Measurements from ENCODE around the gene RMND5B.
A peak's percentile ranks its signal among the peaks of the same experiment; 100 is the strongest.
"Not testable (repeated sequence)": the region's sequence is repeated elsewhere in the genome, so short reads cannot be mapped to it uniquely, and the experiment has no call there.

RMND5B gene, protein sequence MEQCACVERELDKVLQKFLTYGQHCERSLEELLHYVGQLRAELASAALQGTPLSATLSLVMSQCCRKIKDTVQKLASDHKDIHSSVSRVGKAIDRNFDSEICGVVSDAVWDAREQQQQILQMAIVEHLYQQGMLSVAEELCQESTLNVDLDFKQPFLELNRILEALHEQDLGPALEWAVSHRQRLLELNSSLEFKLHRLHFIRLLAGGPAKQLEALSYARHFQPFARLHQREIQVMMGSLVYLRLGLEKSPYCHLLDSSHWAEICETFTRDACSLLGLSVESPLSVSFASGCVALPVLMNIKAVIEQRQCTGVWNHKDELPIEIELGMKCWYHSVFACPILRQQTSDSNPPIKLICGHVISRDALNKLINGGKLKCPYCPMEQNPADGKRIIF

DNA sequence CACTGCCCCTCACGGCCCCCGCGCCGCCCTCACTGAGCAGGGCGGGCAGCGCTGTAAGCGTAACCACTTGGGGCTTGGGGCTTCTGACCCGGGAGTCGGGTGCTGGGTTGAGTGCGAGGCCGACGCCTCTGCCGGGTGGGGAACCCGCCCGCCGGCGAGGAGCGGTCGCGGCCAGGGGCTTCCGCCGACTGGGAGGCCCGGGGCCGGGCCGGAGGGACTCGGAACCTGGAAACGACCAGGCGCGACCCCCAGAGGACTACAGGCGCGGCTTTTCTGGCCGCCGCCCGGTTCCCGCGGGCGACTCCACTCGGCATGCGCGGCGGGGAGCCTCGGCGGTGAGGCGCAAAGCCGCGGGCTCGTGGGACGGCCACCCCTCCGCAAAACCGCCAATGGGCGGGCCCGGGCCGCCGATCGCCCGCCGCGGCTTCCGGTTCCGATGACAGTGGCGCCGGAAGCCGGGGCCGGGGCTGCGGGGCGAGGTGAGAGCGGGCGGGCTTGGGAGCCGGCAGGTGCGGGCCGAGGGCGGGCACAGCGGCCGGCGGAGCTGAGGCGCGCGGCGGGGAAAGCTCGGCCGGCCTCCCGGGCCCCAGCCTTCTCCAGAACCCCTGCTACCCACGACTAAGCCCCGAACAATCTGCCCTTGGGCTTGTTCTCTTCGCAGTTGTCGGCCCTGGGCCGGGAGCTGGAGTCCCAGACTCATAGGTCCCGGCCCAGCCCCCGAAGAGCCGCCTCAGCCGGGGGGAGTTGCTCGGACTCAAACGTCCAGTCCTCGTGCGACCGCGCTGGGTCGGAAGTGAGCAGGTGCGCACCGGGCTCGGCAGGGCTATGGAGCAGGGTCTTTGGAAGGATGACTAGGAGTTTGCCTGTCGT is at the start of gene RMND5B:
TSS of gene RMND5B (plus strand) at position 439 of the 870 bp plus-strand sequence. CDS start 7,106 bp downstream, outside the sequence.
- DNase-seq = peak; percentile 84

DNA sequence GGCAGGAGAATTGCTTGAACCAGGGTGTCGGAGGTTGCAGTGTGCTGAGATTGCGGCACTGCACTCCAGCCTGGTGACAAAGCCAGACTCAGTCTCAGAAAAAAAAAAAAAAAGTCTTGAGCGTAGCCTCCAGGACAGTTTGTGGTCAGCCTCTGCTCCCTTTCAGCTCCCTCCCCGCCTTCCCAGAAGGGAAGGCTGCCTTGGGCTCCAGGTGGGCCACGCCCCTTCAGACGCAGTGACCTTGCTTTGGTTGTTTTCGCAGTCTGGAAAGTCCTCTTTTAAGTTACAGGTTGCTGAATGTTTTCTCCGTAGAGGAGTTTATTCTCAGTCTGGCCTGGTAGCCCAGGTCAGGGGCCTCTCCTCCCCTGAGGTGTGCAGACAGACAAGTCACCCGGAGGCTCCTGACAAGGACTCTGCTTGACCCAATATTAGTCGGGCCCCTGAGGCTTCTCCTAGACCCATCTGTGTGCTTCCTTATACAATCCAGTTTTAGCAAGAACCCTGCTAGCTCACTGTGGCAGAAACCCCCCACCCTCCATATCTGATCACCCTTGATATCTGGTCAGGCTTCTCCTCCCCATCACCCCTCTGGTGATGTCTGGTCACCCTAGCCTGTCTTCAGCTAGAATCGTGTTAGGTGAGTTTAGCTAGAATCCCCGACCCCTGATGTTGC is 49.1 kb upstream of the RMND5B start:
- no peak for DNase-seq

DNA sequence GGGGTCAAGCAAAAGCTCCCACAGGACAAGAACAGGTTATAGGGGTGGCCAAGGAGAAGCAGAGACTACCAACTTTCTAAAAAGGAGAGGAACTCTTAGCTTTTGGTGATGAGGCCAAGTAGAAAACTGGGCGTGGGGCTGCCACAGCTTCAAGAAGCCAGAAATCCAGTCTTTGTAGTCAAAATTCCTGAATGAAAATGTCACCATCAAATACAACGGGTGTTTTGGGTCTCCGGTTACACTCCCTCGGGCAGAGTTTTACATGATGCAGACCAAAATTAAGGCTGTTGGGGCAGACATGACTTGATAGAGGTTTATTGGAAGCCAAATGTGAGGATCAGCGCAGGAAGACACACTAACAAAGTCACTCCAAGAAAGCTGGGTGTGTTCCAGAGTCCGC is 46.9 kb upstream of the RMND5B start:
- no peak for DNase-seq

DNA sequence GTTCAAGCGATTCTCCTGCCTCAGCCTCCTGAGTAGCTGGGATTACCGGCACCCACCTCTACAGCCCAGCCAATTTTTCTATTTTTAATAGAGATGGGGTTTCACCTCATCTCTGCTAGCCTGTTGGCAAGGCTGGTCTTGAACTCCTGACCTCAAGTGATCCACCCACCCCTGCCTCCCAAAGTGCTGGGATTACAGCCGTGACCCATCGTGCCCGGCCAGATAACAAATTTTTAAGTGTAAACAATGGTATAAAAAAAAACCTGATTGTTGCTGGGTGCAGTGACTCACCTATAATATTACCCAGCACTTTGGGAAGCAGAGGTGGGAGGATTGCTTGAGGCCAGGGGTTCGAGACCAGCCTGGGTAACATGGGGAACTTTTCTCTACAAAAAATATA is 45.5 kb upstream of the RMND5B start:
- DNase-seq = no peak

DNA sequence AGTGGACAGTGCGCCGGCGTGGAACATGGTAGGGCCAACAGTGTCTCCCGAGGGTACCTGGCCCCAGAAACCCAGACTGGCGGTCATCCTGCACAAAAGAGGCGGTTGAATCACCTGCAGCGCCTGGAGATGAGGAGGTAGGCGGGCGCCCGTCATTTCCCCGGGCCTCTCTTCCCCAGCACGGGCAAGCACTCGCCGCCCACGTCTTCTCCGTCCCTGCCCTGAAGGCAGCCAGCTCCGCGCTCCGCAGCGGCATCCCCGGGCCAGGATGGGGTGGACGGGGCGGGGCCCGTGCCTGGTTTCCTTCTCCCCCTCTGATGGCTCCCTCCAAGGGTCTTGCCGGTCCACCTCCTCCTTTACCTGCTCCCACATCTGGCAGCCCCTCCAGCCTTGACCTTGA is 44.5 kb upstream of the RMND5B start:
- no peak for DNase-seq

DNA sequence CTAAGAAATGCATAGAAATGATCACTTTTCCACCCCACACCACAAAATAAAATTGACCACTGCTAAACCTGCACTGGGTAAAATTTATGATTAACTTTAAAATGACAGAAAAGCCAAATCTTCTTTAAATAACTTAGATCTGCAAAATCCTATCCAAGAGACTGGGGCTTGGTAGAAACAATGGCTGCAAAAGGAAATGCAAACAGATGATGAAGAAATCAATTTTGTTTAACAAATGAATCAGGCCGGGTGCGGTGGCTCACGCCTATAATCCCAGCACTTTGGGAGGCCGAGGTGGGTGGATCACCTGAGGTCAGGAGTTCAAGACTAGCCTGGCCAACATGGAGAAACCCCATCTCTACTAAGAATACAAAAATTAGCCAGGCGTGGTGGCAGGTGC is 43.6 kb upstream of the RMND5B start:
- not testable (repeated sequence) for DNase-seq

DNA sequence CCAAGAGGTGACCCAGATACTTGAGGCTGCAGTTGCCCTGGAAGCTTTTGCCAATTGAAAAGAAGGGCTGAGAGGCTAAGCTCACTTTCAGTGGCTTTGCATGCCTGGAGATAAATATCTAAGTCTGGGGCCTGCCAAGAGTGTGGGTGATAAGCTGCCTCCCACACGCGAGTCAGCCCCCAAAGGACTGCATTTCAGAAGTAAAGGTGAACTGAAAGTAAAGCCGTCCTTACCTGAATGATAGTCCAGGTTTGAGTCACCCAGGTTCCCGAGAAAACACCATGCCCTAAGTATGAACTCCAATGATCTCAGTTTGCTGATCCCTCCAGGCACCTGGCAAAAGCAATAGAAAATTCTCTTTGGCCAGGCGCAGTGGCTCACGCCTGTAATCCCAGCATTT is 40.0 kb upstream of the RMND5B start:
- no peak for DNase-seq

DNA sequence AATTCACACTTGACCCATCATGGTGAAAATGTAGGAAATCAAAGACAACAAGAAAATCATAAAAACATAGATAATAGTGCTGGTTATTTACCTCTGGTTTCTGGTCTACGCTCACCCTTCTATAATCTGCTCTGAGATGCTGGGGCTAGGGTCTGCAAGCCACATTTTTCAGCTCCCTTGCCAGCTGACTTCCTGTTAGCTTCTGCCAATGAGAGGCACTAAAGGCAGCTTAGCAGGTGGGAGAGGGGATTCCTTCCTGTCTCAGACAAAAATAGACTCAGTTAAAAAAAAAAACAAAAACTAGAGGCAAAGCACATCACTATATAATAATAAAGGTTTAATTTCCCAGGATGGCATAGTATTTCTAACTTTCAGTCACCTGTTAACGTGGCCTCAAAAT is 37.7 kb upstream of the RMND5B start:
- DNase-seq = no peak

DNA sequence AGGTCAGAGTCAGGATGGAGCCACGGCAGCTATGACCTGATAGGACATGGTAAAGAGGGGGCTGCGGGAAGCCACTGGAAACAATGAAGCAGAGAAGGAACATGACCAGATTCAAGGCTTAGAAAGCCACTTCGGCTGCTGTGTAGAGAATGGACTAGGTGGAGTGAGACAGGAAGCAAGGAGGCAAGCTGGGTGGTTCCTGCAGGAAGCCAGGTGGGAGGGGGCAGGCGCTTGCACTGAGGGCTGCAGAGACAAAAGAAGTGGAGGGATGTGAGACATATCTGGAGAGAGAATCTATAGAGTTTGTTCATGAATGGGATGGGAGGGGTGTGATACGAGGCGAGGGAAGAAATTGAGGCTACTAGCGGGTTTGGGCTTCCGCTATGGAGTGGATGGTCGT is 36.5 kb upstream of the RMND5B start:
- DNase-seq = no peak

DNA sequence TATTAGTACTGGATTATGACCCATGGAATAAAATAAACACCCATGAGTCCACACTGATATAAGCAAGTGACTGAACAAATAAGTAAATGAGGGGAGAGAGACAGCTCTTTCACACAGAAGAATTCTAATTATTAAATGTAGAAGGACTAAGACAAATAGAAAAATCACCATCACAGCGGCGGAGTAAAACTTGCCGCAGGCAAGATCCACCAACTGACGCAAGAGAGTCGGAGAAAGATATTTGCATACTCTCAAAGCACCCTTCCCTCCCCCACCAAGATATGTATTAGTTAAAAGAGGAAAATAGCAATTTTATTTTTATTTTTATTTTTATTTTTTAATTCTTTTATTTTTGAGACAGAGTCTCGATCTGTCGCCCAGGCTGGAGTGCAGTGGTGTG is 32.1 kb upstream of the RMND5B start:
- DNase-seq = no peak

DNA sequence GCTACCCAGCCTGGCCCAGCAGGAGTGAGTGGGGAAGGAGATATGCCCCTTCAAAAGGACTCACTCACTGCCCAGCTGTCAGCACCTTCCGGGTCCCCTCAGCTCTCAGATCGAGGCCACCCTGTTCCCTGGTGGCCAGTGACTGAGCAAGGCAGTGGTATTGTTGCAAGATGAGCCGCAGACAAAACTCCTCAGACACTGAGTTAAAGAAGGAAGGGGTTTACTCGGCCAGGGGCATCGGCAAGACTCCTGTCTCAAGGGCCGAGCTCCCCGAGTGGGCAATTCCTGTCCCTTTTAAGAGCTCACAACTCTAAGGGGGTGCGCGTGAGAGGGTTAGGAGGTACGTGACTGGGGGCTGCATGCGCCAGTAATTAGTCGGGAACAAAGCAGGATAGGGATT is 27.2 kb upstream of the RMND5B start:
- DNase-seq = no peak

DNA sequence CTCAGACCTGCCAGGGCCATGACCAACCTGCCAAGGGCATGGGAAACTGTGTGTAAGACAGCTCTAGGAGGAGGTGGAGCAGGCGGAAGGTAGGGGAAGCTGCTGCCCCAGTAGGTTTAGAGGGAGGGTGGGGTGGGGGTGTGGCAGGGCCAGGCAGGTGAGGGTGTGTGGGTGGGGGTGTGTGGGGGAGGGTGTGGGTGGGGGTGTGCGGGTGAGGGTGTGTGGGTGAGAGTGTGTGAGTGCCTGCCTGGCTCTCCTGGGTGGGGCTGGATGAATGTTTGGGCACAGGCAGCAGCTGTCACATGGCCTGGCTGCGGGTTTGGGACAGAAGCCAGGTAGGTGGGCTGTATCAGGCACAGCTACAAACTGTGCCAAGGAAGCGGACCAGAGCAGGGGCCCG is 26.3 kb upstream of the RMND5B start:
- no peak for DNase-seq

DNA sequence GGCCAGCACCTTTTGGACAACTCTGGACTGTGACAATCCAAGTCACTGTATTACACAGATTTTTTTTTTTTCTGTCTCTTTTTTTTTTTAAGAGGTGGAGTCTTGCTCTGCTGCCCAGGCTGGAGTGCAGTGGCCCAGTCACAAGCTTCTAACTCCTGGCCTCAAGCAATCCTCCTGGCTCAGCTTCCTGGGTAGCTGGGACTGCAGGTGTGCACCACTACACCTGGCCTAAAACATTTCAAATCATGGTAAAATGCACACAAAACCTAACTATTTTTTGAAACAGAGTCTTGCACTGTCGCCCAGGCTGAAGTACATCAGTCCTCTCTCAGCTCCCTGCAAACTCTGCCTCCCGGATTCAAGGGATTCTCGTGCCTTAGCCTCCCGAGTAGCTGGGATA is 24.7 kb upstream of the RMND5B start:
- no peak for DNase-seq

DNA sequence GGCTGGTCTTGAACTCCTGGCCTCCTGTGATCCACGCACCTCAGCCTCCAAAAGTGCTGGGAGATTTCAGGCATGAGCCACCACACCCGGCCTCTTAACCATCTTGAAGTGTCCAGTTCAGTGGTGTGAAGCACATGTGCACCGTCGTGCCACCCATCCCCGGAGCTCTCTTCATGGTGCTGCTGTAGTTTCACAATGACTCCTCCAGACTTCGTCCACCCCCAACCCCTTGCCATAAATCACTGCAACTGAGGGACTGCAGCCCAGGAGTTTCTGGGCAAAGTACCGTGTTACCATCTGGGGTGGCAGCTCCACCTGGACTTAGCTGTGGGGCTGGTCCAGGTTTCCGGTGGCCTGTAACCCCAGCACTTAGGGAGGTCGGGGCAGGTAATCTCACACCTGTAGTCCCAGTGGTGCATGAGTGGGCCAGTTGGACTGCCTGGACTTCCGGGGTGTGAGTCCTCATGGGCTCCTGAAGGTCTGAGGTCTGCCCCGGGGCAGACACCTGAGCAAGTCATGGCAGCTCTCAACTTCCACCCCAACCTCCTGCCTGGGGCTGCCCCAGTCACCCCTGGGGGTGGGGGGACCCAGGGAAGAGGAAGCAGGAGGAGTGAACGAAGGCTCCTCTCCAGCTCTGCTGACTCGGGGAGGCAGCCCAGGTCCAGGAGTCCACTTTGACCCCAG is 24.1 kb upstream of the RMND5B start:
- no peak for DNase-seq

DNA sequence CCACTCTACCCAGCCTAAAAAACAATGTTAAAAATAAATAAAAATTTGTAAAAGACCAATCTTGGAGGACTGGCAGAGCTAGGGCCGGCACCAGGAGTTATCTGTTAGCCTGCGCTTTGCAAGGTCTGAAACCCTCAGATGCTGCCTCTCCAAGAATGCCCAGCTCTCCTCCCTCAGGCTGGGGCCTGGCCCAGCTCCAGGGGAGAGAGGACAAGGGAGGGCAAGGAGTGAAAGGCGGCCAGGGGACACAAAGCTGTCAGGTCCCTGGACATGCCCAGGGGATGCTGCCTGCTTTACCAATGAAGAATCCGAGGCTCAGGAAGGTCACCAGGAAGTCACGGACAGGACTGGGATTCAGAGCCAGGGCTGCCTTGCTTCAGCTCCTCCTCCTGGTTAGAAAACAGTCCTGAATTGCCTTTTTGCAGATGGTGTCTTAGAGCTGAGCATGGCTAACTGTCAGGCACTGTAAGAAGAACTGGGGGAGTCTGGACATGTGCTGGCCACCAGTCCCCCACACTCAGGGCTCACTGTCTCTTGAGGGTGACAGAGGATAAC is 23.0 kb upstream of the RMND5B start:
- DNase-seq = no peak

DNA sequence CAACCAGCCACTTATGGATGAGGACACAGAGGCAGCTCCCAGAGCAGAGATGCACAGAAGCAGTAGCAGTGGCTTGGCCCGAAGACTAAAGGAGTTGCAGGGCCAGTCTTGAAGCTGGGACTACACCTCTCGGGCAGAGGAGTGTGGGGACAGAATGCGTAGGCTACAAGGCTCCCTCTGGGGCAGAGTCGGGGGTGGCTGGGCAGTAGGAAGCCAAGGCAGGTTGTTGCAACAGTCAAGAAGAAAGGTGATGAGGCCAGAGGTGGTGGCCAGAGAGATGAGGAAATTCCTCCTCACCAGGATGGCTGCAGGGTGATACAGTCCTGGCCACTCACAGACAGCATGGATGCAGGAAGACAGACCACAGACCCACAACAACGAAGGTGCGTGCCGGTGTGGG is 22.4 kb upstream of the RMND5B start:
- DNase-seq = no peak

DNA sequence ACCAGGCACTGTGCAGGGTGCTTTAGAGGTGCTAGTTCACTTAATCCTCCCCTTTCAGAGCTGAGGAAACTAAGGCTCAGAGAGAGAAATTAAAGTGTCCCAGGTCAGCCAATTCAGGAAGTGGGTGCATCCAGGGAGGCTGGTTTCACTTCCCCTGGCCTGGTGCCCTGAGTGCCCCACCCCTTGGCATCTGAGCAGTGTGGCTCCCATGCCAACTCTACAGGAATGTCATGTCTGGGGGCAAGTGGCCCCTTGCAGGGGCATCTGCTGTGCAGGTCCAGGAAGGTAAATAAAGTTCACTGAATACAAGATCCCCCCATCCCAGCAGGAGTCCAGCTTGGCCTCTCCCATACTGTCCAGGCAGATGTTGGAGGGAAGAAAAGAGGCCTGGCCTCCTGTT is 21.8 kb upstream of the RMND5B start:
- DNase-seq = no peak

DNA sequence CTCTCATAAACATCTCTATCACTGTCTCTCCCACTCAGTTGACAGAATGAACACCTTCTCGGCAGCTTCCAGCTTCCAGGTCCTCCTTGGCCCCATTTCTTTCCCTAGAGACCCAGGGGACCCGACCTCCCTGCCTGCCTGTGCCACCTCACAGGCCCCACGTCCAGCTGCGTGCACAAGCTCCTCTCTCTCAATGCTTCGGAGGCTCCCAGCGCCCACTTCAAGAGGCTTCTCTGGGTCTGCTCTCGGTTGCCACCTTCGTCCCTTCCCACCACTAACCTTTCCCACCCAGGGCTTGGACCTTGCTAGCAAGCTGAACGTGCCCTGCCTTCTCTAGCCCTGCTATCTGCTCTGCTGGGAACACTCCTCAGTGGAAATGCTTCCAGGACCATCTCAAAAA is 20.3 kb upstream of the RMND5B start:
- DNase-seq = no peak

DNA sequence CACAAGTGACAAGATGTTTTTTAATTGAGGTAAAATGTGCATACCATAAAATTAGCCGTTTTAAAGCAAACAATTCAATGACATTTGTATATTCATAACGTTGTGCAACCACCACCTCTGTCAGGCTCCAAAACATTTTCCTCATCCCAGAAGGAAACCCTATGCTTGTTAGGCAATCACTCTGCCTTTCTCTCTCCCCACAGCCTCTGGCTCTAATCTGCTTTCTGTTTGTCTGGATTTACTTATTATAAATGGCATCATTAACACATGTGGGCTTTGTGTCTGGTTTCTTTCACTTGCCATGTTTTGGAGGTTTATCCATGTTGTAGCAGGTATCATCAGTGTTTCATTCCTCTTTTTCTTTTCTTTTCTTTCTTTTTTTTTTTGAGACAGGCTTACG is 18.9 kb upstream of the RMND5B start:
- DNase-seq = no peak

DNA sequence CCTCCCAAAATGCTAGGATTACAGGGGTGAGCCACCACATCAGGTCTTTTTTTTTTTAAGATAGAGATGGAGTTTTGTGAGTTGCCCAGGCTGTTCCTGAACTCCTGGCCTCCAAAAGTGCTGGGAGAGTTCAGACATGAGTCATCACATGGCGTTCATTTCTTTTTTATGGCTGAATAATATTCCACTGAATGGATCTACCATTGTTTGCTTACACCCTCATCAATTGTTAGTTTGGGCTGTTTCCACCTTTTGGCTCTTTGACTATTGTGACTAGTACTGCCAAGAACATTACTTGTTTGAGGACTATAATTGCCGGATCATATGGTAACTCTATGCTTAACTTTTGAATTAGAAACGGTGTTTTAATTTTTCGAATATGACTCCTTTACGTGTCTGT is 18.3 kb upstream of the RMND5B start:
- DNase-seq = no peak

DNA sequence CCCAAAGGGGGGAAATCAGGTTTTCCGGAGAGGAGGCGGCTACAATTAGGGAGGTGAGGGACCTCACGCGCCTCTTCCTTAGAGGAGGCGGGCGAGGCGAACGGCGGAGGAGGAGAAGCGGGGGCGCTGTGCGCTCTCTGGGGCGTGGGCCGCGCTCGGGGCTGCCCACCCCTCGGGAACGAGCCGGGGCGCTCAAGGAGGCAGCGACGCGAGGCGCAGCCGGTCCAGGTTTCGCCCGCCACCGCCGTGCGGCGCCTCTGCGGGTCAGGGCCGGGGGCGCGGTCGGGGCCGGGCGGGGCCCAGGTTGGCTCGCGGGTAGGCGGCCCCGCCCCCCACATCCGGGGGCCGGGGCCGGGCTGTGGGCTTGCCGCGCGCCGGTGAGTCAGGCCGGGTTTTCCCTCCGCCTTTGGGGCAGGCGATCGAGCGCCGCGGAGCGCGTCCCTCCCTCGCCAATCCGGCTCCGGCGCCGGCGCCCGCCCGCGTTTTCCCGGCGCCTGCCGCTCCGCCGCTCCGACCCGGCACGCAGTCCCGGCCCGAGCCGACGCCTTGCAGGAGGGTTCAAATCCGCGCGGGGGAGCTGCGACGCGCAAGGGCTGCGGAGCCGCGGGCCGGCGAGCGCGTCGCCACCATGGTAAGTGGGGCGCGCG is 17.6 kb upstream of the RMND5B start, which contains the start of gene N4BP3:
TSS of gene N4BP3 (plus strand) at position 392 of the 647 bp plus-strand sequence. CDS start 6,052 bp downstream, outside the sequence.
- DNase-seq = peak; percentile 85

DNA sequence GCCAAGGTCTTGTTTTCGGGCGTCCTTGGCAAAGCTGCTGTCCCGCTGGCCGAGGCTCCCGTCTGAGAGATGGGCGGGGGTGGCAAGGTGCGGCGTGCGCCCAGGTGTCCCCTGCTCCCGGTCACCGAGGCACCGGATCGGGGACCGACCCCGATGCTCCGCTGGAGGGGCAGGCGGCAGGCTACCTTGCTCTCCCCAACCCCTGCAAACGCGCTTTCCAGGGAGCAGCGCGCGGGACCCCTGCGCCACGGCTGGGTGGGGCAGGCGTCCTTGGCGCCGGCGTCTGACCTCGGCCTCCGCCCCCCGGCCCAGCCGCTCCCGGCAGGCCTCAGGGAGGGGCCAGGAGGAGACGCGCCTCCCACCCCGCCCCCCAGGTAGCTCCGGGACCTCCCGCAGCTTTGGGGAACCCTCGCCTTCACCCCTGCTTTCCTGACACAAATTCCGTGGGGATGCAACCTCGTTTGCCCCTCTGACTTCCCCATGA is 16.9 kb upstream of the RMND5B start:
- DNase-seq = no peak
